Suppressor macrophage (primary cell): ENCODE data around the gene RNF19B.

Experiments
- DNase-seq, 4 experiments: peaks; one replicate each; pipeline ENCODE4 v3.0.0-alpha.2; 2020 to 2022

RNF19B gene

GRCh38 chr1:32888134-32888533 lies 76.5 kb downstream of the RNF19B start:
- no peak for DNase-seq

- no peak for DNase-seq
These were observed 77.0 kb downstream of the RNF19B start for GRCh38 chr1:32887623-32888022.

GRCh38 chr1:32886828-32887414 lies 77.7 kb downstream of the RNF19B start:
- no peak for DNase-seq
